Cardiac muscle cell (in vitro differentiated cells and primary cell): ENCODE measurements around the gene ST7L. TPM values are rescaled to one million over a fixed set of nuclear protein-coding genes. Genes with fewer than 3 reads are reported as not detected.
"Not testable (repeated sequence)": the region's sequence is repeated elsewhere in the genome, so short reads cannot be mapped to it uniquely, and the experiment has no call there.

ENCODE experiments used
- DNase-seq, 2 donors: peaks; one replicate each; pipeline versions ENCODE4 v3.0.0 to v3.0.0-alpha.2; 2010 to 2017; ENCODE audit warnings: low read depth in 1 of 2, low spot score in 1 of 2
- H3K27ac ChIP-seq: fragments of 200-600 bp; sonication (generic); 2 replicates; pipeline ENCODE4 v1.5.1; 2016
- H3K27me3 ChIP-seq: fragments of 200-600 bp; sonication (generic); 2 replicates; pipeline ENCODE4 v1.6.0; 2016; ENCODE audit warnings: control low read depth
- H3K36me3 ChIP-seq: fragments of 200-600 bp; sonication (generic); 2 replicates; pipeline ENCODE4 v1.5.1; 2016; ENCODE audit warnings: control low read depth
- H3K4me1 ChIP-seq: fragments of 200-600 bp; sonication (generic); 2 replicates; pipeline ENCODE4 v1.8.1; 2017; ENCODE audit warnings: low read depth, mild to moderate bottlenecking, mixed run types
- H3K4me3 ChIP-seq: fragments of 200-600 bp; sonication (generic); 2 replicates; pipeline ENCODE4 v1.5.1; 2016; ENCODE audit warnings: mild to moderate bottlenecking
- H3K9me3 ChIP-seq: fragments of 200-600 bp; sonication (generic); 2 replicates; pipeline ENCODE4 v1.5.1; 2017; ENCODE audit warnings: low read depth, mild to moderate bottlenecking, control low read depth
- polyA plus RNA-seq: library from polyadenylated mRNA; unstranded; fragments of >200 nt; fragmentation: Nextera tagmentation; extraction: Ambion mirVana; gene quantifications from 2 replicates; pipeline ENCODE4 v1.2.1, GENCODE V29; 2016
- total RNA-seq: library from RNA; depleted of rRNA; stranded (reverse); fragments of >200 nt; gene quantifications from 2 replicates; pipeline ENCODE4 v1.2.3, GENCODE V29; 2016
- TF ChIP-seq, protein P1 (sequence below): IDR thresholded peaks from 2 replicates; pipeline ENCODE4 v1.5.1; 2012; ENCODE audit warnings: low read depth, mild to moderate bottlenecking, low read length

ST7L gene
- total and polyA plus RNA-seq, 2 experiments from 2014 or later = 19.7 to 26.6 TPM

DNA sequence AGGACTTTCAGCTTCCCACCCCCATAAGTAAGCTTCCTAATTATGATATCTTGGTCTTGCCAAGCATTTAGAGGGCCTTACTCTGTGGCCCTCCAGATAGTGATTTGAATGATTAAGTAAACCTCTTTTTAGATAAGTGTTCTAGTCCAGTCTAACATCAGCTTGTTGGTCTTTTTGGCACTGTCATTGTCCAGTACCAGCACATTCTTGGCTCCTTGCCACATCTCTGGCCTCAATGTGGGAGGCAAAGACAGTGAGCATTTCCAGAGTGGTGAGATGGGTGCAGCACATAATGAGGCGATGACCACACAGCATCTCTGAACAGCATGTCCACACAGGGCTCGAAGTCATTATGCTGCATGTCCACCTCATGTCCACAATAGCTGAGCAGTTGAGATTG lies 6.8 kb upstream of the ST7L start:
- no peak overlapping the region for H3K4me3 ChIP-seq
- peak; percentile 12 to 79 for DNase-seq
- TF ChIP-seq, protein P1, sequence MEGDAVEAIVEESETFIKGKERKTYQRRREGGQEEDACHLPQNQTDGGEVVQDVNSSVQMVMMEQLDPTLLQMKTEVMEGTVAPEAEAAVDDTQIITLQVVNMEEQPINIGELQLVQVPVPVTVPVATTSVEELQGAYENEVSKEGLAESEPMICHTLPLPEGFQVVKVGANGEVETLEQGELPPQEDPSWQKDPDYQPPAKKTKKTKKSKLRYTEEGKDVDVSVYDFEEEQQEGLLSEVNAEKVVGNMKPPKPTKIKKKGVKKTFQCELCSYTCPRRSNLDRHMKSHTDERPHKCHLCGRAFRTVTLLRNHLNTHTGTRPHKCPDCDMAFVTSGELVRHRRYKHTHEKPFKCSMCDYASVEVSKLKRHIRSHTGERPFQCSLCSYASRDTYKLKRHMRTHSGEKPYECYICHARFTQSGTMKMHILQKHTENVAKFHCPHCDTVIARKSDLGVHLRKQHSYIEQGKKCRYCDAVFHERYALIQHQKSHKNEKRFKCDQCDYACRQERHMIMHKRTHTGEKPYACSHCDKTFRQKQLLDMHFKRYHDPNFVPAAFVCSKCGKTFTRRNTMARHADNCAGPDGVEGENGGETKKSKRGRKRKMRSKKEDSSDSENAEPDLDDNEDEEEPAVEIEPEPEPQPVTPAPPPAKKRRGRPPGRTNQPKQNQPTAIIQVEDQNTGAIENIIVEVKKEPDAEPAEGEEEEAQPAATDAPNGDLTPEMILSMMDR = no peak
- H3K36me3 ChIP-seq = peaks cover under 1% of the 10 kb centered on the region
- H3K27ac ChIP-seq = no peak overlapping the region
- peaks cover 3% of the 10 kb centered on the region for H3K4me1 ChIP-seq
- no peaks in the 10 kb centered on the region for H3K9me3 ChIP-seq
- no peaks in the 10 kb centered on the region for H3K27me3 ChIP-seq

DNA sequence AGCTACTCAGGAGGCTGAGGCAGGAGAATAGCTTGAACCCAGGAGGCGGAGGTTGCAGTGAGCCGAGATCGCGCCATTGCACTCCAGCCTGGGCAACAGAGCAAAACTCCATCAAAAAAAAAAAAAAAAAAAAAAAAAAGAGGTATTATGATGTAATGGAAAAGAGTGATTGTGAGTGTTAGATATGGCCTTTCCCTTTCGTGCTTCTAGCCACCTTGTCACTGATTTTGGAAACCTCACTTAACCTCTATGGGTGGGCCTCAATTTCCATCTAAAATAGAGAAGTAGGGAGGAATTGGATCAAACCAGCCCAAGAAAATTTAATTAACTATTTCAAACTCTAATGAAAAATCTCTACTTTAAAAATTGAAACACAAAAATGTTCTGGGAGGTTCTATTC lies 5.6 kb upstream of the ST7L start:
- not testable (repeated sequence) for H3K4me1 ChIP-seq, H3K27me3 ChIP-seq, H3K27ac ChIP-seq, H3K4me3 ChIP-seq, DNase-seq, H3K36me3 ChIP-seq, H3K9me3 ChIP-seq

DNA sequence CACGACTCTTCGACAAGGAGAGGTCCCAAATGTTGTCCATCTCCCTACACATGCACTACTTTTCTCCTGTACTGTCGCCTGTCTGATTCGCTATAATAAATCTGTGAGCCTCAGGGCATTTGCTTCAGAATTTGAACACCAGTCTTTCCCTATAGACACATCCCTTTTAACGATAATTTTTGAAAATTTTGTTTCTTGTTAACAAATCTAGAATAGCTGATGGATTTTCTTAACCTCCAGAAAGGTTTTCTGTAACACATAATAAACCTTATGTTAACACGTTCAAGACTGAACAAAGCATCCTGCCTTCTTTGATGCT lies 1.4 kb upstream of the ST7L start:
- Histone ChIP-seq H3K27me3 (no peaks in the 10 kb centered on the region), H3K9me3 (no peaks in the 10 kb centered on the region), H3K36me3 (peaks cover 2% of the 10 kb centered on the region), H3K4me3 (peak overlapping the region; percentile 92), H3K4me1 (peaks cover 10% of the 10 kb centered on the region), H3K27ac (peak overlapping the region; percentile 96)
- TF ChIP-seq, protein P1 = no peak
- no peak for DNase-seq

DNA sequence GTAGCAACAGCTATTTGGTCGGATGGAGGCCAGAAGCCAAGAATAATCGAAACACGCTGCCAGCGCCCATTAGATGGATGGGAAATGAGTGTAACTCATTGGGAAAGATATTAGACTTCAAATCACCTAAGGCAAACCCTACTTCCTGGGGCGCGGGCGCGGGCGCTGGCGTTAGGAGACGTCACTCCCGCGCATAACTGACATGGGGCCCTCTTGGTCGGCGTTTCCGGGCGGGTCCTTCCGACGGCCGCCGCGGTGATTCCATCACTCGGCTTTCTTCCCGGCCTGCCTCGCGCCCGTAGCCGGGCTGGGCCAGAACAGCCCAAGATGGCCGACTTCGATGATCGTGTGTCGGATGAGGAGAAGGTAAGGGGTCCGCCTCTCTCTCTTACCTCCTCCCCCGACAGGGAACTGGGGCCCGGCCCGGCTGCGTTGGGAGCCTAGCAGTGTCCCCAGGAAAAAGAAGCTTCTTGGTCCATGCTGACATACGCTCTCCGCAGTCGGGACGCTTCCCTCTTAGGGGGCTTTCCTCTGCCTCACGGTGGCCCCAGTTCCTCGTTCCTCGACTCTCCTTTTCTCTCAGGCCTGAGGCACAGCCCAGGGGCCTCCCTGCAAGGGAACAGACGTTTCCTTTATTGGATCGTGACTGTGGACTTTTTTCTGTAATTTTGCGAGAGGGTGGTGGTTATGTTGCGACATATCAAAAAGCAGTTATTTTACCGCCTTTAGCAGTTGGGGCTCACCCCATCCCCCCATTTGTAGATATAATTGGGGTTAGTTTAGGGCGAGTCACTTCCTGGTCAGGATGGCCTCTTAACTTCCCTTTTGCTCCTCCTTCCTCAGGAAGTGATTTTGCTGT lies 806 bp upstream of the ST7L start, which contains the start of gene CAPZA1:
Gene CAPZA1, plus strand, starts transcription at position 315 of the 859 bp plus-strand sequence. Its CDS starts 13 bp downstream, at position 328.
- Histone ChIP-seq H3K4me3 (peak within 1 kb of the TSS; percentile 92), H3K9me3 (no peaks in the 10 kb centered on the region), H3K27ac (peak within 1 kb of the TSS; percentile 96), H3K4me1 (peaks cover 10% of the 10 kb centered on the region), H3K36me3 (peaks cover 2% of the 10 kb centered on the region), H3K27me3 (no peaks in the 10 kb centered on the region)
- TF ChIP-seq, protein P1 = no peak
- peak; percentile 94 to 96 for DNase-seq

DNA sequence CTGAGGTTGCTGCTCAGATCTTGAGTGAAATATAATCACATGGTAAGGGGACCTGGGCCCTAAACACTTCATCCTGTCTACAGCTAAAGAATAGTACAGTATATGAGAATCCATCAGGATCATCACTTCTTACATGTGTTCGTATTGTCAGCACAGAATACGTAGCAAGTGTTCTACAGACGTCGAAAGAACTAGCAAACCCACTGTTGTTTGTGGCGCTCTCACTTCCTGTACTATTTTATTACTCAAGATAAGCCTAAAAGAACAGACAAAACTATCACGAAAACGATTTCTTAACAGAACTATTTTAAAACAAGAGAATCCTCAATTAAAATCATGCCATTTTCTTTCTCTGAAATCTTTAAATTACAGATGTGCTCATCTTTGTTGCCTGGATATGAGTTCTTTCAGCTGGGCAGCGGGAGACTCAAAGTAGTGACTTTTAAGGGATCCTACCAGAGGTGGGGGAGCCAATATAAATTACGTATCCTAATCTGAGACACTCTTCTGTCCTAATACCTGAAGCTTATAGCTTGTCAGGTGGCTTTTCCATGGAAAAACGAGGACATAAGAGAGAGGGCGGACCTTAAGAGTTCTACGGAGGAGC lies 724 bp downstream of the ST7L start:
- Histone ChIP-seq H3K9me3 (no peaks in the 10 kb centered on the region), H3K4me1 (peaks cover 10% of the 10 kb centered on the region), H3K27me3 (no peaks in the 10 kb centered on the region), H3K4me3 (peak overlapping the region; percentile 92), H3K36me3 (peaks cover 12% of the 10 kb centered on the region), H3K27ac (peak overlapping the region; percentile 96)
- TF ChIP-seq, protein P1 = no peak
- DNase-seq = peak in 1 of 2 donors; percentile 40

DNA sequence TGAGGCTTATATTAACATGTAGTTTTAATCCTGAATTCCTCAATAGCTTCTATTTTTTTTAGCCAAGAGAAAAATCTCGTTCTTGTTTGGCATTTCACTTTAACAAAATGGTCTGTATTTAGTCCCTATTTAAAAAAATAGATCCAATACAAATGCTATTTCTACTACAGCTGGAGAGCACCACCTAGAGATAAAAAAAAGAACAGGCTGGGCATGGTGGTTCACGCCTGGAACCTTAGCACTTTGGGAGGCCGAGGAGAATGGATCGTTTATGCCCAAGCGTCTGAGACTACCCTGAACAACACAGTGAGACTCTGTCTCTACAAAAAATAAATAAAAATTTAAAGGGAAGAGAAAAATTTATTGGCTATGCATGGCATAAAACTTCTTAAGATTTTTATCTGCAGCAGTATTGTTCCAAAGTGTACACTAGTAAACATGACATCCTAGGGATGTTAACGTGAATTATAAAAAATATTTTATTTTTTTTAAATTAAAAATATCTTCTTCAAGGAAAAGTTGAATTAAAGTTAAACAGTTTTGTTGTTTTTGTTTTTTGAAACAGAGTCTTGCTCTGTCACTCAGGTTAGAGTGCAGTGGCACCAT lies 4.4 kb downstream of the ST7L start:
- Histone ChIP-seq H3K27ac (no peak overlapping the region), H3K9me3 (no peaks in the 10 kb centered on the region), H3K27me3 (no peaks in the 10 kb centered on the region), H3K36me3 (peaks cover 32% of the 10 kb centered on the region), H3K4me3 (no peak overlapping the region), H3K4me1 (peaks cover 5% of the 10 kb centered on the region)
- TF ChIP-seq, protein P1 = peak; percentile 67
- DNase-seq = peak in 1 of 2 donors; percentile 74
